ENCODE data around the gene RNU6-9.

The RNU6-9 gene

DNA sequence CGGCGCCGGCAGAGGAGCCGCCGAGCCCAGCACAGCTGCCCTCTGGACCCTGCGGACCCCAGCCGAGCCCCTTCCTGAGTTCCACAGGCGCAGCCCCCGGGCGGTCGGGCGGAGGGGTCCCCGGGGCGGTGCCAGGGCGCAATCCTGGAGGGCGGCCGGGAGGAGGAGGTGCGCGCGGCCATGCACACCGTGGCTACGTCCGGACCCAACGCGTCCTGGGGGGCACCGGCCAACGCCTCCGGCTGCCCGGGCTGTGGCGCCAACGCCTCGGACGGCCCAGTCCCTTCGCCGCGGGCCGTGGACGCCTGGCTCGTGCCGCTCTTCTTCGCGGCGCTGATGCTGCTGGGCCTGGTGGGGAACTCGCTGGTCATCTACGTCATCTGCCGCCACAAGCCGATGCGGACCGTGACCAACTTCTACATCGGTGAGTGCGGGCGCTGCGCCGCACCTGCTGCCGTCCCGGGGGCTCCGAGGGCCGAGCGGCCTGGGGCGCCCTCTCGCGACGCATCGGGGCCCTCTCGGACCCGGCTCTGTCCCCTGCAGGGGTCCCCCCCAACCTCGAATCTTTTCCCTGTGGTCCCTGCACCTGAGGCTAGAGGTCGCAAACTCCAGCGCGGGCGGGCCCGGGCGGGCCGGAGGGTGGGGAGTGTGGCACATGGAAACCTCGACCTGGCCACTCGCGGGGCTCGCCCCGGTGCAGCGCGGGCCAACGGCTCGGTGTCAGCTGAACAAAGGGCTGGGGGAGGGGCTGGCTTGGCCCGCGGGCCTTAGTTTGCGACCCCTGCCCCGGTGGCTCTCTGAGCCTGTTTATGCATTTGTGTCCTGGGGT is 24.3 kb downstream of the RNU6-9 start, which contains the start of gene KISS1R:
Gene KISS1R, plus strand, starts transcription at position 11 of the 829 bp plus-strand sequence. Its CDS starts 170 bp downstream, at position 181.
- H3K27me3 ChIP-seq (ENCODE audit: insufficient read depth, low read length): no peaks in the 10 kb centered on the region
- H3K4me3 ChIP-seq (ENCODE audit: low read length): peak within 1 kb of the TSS; percentile 43
- peak within 1 kb of the TSS; percentile 24 for H2AFZ ChIP-seq (ENCODE audit: low read depth, low read length)
- H3K36me3 ChIP-seq (ENCODE audit: insufficient read depth, low read length): no peaks in the 10 kb centered on the region
- peaks cover 14% of the 10 kb centered on the region for H3K4me1 ChIP-seq (ENCODE audit: insufficient read depth, low read length)
- no peaks in the 10 kb centered on the region for H3K9me3 ChIP-seq (ENCODE audit: low read length)

DNA sequence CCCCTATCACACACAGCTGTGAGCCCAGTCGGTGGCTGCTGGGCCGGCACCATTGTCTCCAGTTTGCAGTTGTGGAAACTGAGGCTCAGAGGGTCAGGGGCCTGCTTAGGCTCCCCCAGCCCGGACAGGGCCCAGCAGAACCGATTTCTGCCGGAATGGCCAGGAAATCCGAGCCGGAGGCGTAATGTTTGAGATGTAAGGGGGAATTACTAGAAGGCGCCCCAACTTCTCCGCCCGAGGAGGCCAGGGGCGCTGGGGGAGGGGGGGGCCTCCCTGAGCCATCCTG is 24.8 kb downstream of the RNU6-9 start:
- Histone ChIP-seq H3K36me3 (ENCODE audit: insufficient read depth, low read length) (no peaks in the 10 kb centered on the region), H3K9me3 (ENCODE audit: low read length) (no peaks in the 10 kb centered on the region), H3K27me3 (ENCODE audit: insufficient read depth, low read length) (no peaks in the 10 kb centered on the region), H3K4me1 (ENCODE audit: insufficient read depth, low read length) (peaks cover 14% of the 10 kb centered on the region), H2AFZ (ENCODE audit: low read depth, low read length) (peak overlapping the region; percentile 24), H3K4me3 (ENCODE audit: low read length) (peak overlapping the region; percentile 43)

DNA sequence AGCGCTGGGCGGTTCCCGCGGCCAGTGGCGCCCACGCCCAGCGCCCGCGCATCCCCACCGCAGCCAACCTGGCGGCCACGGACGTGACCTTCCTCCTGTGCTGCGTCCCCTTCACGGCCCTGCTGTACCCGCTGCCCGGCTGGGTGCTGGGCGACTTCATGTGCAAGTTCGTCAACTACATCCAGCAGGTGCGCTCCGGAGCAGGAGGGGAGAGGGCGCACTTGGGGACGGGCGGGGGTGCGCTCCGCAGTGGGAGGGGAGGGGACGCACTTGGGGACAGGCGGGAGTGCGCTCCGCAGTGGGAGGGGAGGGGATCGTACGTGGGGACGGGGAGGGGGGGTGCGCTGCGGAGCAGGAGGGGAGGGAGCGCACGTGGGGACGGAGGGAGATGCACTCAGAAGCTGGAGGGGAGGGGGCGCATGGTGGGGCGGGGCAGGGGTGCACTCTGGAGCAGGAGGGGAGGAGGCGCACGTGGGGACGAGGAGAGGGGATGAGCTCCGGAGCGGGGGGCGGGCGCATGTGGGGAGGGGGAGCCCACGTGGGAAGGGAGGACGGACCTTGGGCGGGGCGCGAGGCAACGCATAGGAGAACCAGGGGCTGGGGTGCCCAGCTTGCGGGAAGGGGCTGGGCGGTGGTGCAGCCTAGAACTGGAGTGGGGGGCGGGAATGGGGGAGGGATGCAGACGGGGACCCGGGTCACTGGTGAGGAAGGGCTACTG is 25.4 kb downstream of the RNU6-9 start:
- peaks cover 13% of the 10 kb centered on the region for H3K4me1 ChIP-seq (ENCODE audit: insufficient read depth, low read length)
- H3K4me3 ChIP-seq (ENCODE audit: low read length): peak overlapping the region; percentile 43
- no peak overlapping the region for H2AFZ ChIP-seq (ENCODE audit: low read depth, low read length)
- no peaks in the 10 kb centered on the region for H3K36me3 ChIP-seq (ENCODE audit: insufficient read depth, low read length)
- H3K9me3 ChIP-seq (ENCODE audit: low read length): no peaks in the 10 kb centered on the region
- no peaks in the 10 kb centered on the region for H3K27me3 ChIP-seq (ENCODE audit: insufficient read depth, low read length)

DNA sequence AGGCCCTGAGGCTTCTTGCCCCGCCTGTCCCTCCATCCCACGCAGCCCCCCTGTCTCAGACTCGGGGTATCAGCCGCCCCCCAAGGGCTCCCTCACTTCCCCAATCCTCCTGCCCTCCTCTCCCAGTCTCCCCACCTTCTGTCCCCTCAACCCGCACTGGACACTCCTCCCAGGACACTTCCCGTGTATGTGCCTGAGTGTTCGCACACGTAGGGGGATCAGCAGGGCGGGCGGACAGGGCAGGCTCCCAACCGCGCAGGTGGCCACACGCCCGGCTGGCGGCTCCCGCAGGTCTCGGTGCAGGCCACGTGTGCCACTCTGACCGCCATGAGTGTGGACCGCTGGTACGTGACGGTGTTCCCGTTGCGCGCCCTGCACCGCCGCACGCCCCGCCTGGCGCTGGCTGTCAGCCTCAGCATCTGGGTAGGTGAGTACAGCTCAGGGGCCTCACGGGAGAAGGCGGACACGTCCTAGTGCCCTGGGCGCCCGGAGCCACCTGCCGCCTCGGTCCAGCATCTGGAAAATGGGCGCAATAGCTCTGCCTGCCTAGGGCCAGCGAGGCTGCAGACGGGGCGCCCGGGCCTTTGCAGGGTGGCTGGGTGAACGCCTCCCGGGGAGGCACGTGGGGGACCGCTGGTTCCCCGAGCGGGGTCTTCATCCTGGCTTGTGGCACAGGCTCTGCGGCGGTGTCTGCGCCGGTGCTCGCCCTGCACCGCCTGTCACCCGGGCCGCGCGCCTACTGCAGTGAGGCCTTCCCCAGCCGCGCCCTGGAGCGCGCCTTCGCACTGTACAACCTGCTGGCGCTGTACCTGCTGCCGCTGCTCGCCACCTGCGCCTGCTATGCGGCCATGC is 26.1 kb downstream of the RNU6-9 start:
- no peak overlapping the region for H3K4me3 ChIP-seq (ENCODE audit: low read length)
- no peak overlapping the region for H2AFZ ChIP-seq (ENCODE audit: low read depth, low read length)
- H3K4me1 ChIP-seq (ENCODE audit: insufficient read depth, low read length): peaks cover 12% of the 10 kb centered on the region
- H3K36me3 ChIP-seq (ENCODE audit: insufficient read depth, low read length): no peaks in the 10 kb centered on the region
- H3K27me3 ChIP-seq (ENCODE audit: insufficient read depth, low read length): no peaks in the 10 kb centered on the region
- H3K9me3 ChIP-seq (ENCODE audit: low read length): no peaks in the 10 kb centered on the region

DNA sequence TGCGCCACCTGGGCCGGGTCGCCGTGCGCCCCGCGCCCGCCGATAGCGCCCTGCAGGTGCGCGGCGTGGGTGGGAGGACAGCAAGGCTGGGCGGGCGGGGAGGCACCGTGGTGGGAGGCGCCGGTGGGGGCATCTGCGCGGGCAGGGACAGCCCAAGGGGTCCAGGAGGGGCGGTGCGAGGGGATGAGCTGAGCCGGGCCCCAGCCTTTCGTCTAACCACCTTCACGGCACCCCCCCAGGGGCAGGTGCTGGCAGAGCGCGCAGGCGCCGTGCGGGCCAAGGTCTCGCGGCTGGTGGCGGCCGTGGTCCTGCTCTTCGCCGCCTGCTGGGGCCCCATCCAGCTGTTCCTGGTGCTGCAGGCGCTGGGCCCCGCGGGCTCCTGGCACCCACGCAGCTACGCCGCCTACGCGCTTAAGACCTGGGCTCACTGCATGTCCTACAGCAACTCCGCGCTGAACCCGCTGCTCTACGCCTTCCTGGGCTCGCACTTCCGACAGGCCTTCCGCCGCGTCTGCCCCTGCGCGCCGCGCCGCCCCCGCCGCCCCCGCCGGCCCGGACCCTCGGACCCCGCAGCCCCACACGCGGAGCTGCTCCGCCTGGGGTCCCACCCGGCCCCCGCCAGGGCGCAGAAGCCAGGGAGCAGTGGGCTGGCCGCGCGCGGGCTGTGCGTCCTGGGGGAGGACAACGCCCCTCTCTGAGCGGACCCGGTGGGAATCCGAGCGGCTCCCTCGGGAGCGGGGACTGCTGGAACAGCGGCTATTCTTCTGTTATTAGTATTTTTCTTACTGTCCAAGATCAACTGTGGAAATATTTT is 27.0 kb downstream of the RNU6-9 start:
- no peaks in the 10 kb centered on the region for H3K36me3 ChIP-seq (ENCODE audit: insufficient read depth, low read length)
- no peak overlapping the region for H2AFZ ChIP-seq (ENCODE audit: low read depth, low read length)
- H3K9me3 ChIP-seq (ENCODE audit: low read length): no peaks in the 10 kb centered on the region
- H3K4me3 ChIP-seq (ENCODE audit: low read length): no peak overlapping the region
- H3K4me1 ChIP-seq (ENCODE audit: insufficient read depth, low read length): peaks cover 18% of the 10 kb centered on the region
- no peaks in the 10 kb centered on the region for H3K27me3 ChIP-seq (ENCODE audit: insufficient read depth, low read length)

DNA sequence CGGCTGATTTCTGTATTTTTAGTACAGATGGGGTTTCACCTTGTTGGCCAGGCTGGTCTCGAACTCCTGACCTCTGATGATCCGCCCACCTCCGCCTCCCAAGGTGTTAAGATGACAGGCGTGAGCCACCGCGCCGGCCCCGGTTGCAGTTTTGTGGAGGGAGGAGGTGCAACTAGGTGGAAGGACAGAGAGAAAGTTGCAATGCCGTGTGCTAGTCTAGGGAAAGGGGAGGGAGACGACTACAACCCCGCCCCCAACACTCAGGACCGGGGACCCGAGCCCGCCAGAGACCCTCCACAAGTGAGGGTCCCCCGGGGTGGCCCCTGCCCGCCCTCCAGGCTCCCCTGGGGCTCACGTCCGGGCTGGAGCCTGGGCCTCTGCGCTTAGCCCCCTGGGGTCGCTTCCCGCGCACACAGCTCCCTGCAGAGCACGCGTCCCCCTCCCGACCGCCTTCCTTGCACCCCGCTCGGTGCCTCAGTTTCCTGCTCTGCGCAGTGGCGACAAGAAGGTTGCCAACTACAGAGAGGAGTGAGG is 31.3 kb downstream of the RNU6-9 start:
- Histone ChIP-seq H3K4me3 (ENCODE audit: low read length) (peak overlapping the region; percentile 99), H3K27me3 (ENCODE audit: insufficient read depth, low read length) (no peaks in the 10 kb centered on the region), H3K4me1 (ENCODE audit: insufficient read depth, low read length) (peaks cover 16% of the 10 kb centered on the region), H2AFZ (ENCODE audit: low read depth, low read length) (no peak overlapping the region), H3K36me3 (ENCODE audit: insufficient read depth, low read length) (peaks cover under 1% of the 10 kb centered on the region), H3K9me3 (ENCODE audit: low read length) (no peaks in the 10 kb centered on the region)

DNA sequence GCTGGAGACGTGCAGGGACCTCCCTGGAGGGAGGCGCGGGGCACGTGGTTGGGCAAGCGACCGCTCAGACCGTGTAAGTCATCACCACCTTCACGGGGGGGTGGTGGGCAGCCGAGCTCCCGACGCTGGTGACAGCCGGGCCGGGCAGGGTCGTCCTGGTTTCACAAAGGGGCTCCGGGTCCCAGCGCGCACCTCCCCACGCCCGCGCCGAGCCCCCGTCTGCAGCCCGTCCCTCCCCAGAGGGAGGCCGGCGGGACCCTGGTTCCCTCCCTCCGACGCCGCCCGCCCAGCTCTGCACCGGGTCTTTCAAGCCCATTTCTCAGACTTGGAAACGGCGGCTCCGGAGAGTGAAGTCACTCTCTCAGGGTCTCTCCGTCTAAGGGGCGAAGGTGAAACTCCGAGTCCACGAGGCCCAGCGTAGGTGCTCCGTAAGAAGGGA is 31.8 kb downstream of the RNU6-9 start:
- H3K9me3 ChIP-seq (ENCODE audit: low read length): no peaks in the 10 kb centered on the region
- peaks cover 3% of the 10 kb centered on the region for H3K36me3 ChIP-seq (ENCODE audit: insufficient read depth, low read length)
- H2AFZ ChIP-seq (ENCODE audit: low read depth, low read length): peak overlapping the region; percentile 86
- peaks cover 16% of the 10 kb centered on the region for H3K4me1 ChIP-seq (ENCODE audit: insufficient read depth, low read length)
- peak overlapping the region; percentile 99 for H3K4me3 ChIP-seq (ENCODE audit: low read length)
- no peaks in the 10 kb centered on the region for H3K27me3 ChIP-seq (ENCODE audit: insufficient read depth, low read length)

DNA sequence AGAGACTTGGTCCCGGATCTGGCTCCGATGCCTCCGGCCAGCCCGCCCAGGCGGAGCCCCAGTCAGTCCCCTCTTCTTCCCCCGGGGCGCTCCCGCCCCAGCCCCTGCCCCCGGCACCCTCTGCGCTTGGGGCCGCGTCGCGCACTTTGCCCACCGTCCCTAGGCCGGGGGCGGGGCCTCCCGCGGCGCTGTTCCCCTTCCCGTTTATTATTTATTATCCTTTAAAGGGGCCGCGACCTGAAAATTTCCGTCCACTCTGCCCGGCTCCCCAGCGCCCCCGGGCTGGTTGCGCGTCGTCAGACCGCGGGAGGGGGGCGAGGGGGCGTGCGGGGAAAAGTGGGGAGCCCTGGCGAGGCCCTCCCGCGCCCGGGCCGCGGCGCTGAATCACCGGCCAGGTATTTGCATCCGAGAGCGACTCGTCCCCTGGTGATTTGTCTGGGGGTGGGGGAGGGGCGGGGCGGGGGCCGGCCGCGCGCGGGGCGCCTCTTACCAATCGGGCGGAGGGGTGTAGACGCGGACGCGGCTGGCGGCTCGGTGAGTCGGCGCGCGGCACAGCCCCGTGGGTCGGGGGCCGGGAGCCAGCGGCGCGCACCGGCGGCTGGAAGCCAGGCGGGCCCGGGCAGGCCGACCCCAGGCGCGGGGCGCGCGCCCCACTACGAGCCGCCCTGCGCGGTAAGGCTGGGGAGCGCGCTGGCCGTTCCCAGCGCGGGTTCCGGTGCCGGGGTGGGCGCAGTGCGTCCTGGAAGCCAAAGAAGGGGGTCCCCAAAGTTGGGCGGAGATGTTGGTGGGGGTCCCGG is 32.4 kb downstream of the RNU6-9 start, which contains the start of gene ARID3A:
Gene ARID3A, plus strand, starts transcription at position 510 of the 797 bp plus-strand sequence. CDS start 3,494 bp downstream, outside the sequence.
- H3K9me3 ChIP-seq (ENCODE audit: low read length): no peaks in the 10 kb centered on the region
- H2AFZ ChIP-seq (ENCODE audit: low read depth, low read length): peak within 1 kb of the TSS; percentile 86
- H3K4me1 ChIP-seq (ENCODE audit: insufficient read depth, low read length): peaks cover 16% of the 10 kb centered on the region
- no peaks in the 10 kb centered on the region for H3K27me3 ChIP-seq (ENCODE audit: insufficient read depth, low read length)
- H3K4me3 ChIP-seq (ENCODE audit: low read length): peak within 1 kb of the TSS; percentile 99
- peaks cover 3% of the 10 kb centered on the region for H3K36me3 ChIP-seq (ENCODE audit: insufficient read depth, low read length)

DNA sequence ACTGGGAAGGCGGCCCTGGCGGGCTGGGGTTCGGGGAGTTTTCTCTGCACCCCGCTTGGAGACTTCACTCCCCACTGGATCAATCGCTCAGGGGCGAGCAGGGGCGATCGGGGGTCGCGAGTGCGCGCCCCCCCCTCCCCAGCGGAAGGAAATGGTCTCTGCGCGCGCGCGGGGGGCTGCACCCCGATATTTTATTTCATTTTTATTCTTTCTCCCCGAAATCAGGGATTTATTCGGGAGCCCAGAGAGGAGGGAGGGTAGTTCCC is 33.0 kb downstream of the RNU6-9 start:
- H3K36me3 ChIP-seq (ENCODE audit: insufficient read depth, low read length): peaks cover 3% of the 10 kb centered on the region
- H3K9me3 ChIP-seq (ENCODE audit: low read length): no peaks in the 10 kb centered on the region
- peak overlapping the region; percentile 99 for H3K4me3 ChIP-seq (ENCODE audit: low read length)
- H2AFZ ChIP-seq (ENCODE audit: low read depth, low read length): peak overlapping the region; percentile 54
- no peaks in the 10 kb centered on the region for H3K27me3 ChIP-seq (ENCODE audit: insufficient read depth, low read length)
- peaks cover 16% of the 10 kb centered on the region for H3K4me1 ChIP-seq (ENCODE audit: insufficient read depth, low read length)

DNA sequence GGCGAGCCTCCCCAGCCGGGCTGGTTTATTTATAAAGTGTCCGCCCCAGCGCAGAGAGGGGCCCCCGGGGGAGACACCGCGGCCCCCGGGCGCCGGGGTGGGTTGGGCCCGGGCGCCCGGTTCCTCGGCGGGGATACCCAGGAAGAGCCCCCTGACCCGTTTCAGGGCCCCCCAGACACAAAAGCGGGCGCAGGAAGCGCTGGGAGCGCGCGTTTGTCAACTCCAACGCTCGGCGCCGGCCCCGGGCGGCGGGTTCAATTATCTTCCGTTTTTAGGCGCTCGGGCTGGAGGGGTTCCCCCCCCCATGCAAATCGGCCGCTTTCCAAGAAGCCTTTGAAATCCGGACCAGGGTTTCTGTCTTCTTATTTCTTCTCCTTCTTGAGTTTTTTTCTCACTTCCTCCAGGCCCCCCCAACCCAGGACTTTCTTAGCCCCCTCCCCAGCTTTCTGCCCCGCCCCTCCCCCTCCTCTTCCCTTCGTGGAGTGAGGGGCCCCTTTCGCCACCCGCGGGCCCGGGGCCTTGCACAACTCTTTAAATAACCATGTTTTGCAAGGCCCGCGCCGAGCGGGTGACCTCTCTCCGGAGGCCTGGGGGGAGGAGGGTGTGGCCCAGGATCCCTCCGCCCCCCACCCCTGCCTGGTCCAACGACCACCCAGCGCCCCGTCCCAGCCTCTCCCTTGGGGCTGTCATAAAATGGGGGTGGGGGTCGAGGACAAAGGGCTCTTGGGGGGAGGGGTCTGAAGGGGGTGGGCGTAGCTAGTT is 33.5 kb downstream of the RNU6-9 start:
- Histone ChIP-seq H3K4me3 (ENCODE audit: low read length) (peak overlapping the region; percentile 99), H3K36me3 (ENCODE audit: insufficient read depth, low read length) (peaks cover 3% of the 10 kb centered on the region), H3K4me1 (ENCODE audit: insufficient read depth, low read length) (peaks cover 16% of the 10 kb centered on the region), H3K9me3 (ENCODE audit: low read length) (no peaks in the 10 kb centered on the region), H3K27me3 (ENCODE audit: insufficient read depth, low read length) (no peaks in the 10 kb centered on the region), H2AFZ (ENCODE audit: low read depth, low read length) (peak overlapping the region; percentile 54)

DNA sequence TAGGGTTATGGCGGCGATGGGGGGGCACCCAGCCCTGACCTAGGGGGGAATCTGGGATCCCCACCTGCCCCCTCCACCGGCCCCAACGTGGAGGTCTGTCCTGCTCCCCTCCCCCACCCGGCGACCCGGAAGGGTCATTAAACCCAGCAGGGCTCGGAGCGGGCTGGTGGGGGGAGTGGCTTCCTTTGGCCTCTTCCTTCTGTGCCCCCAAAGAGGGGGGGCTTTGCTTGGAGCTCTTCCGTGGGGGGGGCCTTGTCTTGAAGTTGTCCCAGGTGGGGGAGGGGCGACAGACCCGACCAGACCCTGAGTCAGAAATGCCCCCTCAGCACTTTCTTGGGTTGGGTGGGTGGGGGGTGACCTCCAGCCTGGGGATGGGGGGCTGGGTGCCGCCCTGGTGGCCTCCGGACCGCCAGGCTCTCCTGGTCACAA is 34.1 kb downstream of the RNU6-9 start:
- H3K9me3 ChIP-seq (ENCODE audit: low read length): no peaks in the 10 kb centered on the region
- peaks cover 14% of the 10 kb centered on the region for H3K4me1 ChIP-seq (ENCODE audit: insufficient read depth, low read length)
- peaks cover 9% of the 10 kb centered on the region for H3K36me3 ChIP-seq (ENCODE audit: insufficient read depth, low read length)
- no peak overlapping the region for H2AFZ ChIP-seq (ENCODE audit: low read depth, low read length)
- H3K4me3 ChIP-seq (ENCODE audit: low read length): peak overlapping the region; percentile 99
- no peaks in the 10 kb centered on the region for H3K27me3 ChIP-seq (ENCODE audit: insufficient read depth, low read length)

Measured in neuron (in vitro differentiated cells).